ENCODE results near the gene TAF4.

TAF4 gene

GRCh38 chr20:61937963-61938838 is 127.5 kb downstream of the TAF4 start:
- TF ChIP-seq CTCF (IDR thresholded peaks at IDR 0.05; ENCODE audit: control extremely low read depth, extremely low read depth, low read depth, missing control alignments), result no peak
- ChIA-PET CTCF (no interaction called here), POLR2A (no interaction called here)
- DNase-seq (ENCODE audit: extremely low spot score), result no peak

- TF ChIP-seq CTCF (IDR thresholded peaks at IDR 0.05; ENCODE audit: control extremely low read depth, extremely low read depth, low read depth, missing control alignments), result no peak
- CTCF ChIA-PET, result no interaction called here
- no peak for DNase-seq (ENCODE audit: extremely low spot score)
- POLR2A ChIA-PET, result no interaction called here
Measured at GRCh38 chr20:61937146-61937962, 128.3 kb downstream of the TAF4 start.

- POLR2A ChIA-PET, result no interaction called here
- DNase-seq (ENCODE audit: extremely low spot score), result no peak
- CTCF ChIA-PET, result no interaction called here
- TF ChIP-seq CTCF (IDR thresholded peaks at IDR 0.05; ENCODE audit: control extremely low read depth, extremely low read depth, low read depth, missing control alignments), result no peak
Measured at GRCh38 chr20:61936701-61937131, 129.0 kb downstream of the TAF4 start.

GRCh38 chr20:61935926-61936700 is 129.6 kb downstream of the TAF4 start:
- ChIA-PET CTCF (no interaction called here), POLR2A (no interaction called here)
- no peak for TF ChIP-seq CTCF (IDR thresholded peaks at IDR 0.05; ENCODE audit: control extremely low read depth, extremely low read depth, low read depth, missing control alignments)
- DNase-seq (ENCODE audit: extremely low spot score), result no peak

GRCh38 chr20:61934716-61935530 is 130.8 kb downstream of the TAF4 start:
- CTCF ChIA-PET, result no interaction called here
- POLR2A ChIA-PET, result no interaction called here
- no peak for DNase-seq (ENCODE audit: extremely low spot score)
- TF ChIP-seq CTCF (IDR thresholded peaks at IDR 0.05; ENCODE audit: control extremely low read depth, extremely low read depth, low read depth, missing control alignments), result no peak
